Trophoblast cell (in vitro differentiated cells and primary cell): ENCODE measurements around the gene WDR54.

Source experiments
- DNase-seq, 2 donors: peaks; one replicate each; pipeline ENCODE4 v3.0.0-alpha.2; 2016
- H2AFZ ChIP-seq: 2 replicates; pipeline ENCODE4 v1.6.1; 2013; ENCODE audit warnings: low read length, moderate library complexity, mild to moderate bottlenecking; ENCODE audit not compliant: insufficient read depth, poor library complexity
- H2AK5ac ChIP-seq: 2 replicates; pipeline ENCODE4 v1.6.1; 2013; ENCODE audit warnings: mild to moderate bottlenecking, low read length
- H2BK120ac ChIP-seq: 2 replicates; pipeline ENCODE4 v1.6.1; 2013; ENCODE audit warnings: low read length, mild to moderate bottlenecking, moderate library complexity; ENCODE audit not compliant: insufficient read depth, poor library complexity
- H2BK12ac ChIP-seq: 2 replicates; pipeline ENCODE4 v1.6.1; 2013; ENCODE audit warnings: mild to moderate bottlenecking, low read length, moderate library complexity
- H2BK5ac ChIP-seq: 2 replicates; pipeline ENCODE4 v1.6.1; 2013; ENCODE audit warnings: low read length, low read depth, moderate library complexity, mild to moderate bottlenecking; ENCODE audit not compliant: poor library complexity
- H3K14ac ChIP-seq: 2 replicates; pipeline ENCODE4 v1.6.1; 2013; ENCODE audit warnings: mild to moderate bottlenecking, low read length
- H3K18ac ChIP-seq: 2 replicates; pipeline ENCODE4 v1.6.1; 2013; ENCODE audit warnings: mild to moderate bottlenecking, low read length
- H3K23ac ChIP-seq: 2 replicates; pipeline ENCODE4 v1.6.1; 2013; ENCODE audit warnings: low read length
- H3K27ac ChIP-seq: 2 replicates; pipeline ENCODE4 v1.5.1; 2013; ENCODE audit warnings: low read depth, mild to moderate bottlenecking, inconsistent platforms, low read length, moderate library complexity
- H3K27me3 ChIP-seq: 2 replicates; pipeline ENCODE4 v1.6.1; 2013; ENCODE audit warnings: inconsistent platforms, mild to moderate bottlenecking, low read length, moderate library complexity; ENCODE audit not compliant: insufficient read depth
- H3K36me3 ChIP-seq, 2 experiments: 1 replicate in 1 of 2; 2 replicates in 1 of 2; pipeline ENCODE4 v1.6.1; 2013; ENCODE audit warnings: low read length in 2 of 2, mild to moderate bottlenecking in 2 of 2, moderate library complexity in 1 of 2; ENCODE audit not compliant: insufficient read depth in 2 of 2, control insufficient read depth in 1 of 2
- H3K4ac ChIP-seq: 2 replicates; pipeline ENCODE4 v1.6.1; 2013; ENCODE audit warnings: low read depth, mild to moderate bottlenecking, low read length, moderate library complexity
- H3K4me1 ChIP-seq, 2 experiments: 1 replicate in 1 of 2; 2 replicates in 1 of 2; pipeline ENCODE4 v1.6.1; 2013; ENCODE audit warnings: low read length in 2 of 2, mild to moderate bottlenecking in 2 of 2, moderate library complexity in 1 of 2; ENCODE audit not compliant: insufficient read depth in 2 of 2, control insufficient read depth in 1 of 2
- H3K4me2 ChIP-seq: 2 replicates; pipeline ENCODE4 v1.6.1; 2013; ENCODE audit warnings: inconsistent platforms, mild to moderate bottlenecking, low read length, moderate library complexity
- H3K4me3 ChIP-seq: 2 replicates; pipeline ENCODE4 v1.5.1; 2013; ENCODE audit warnings: mild to moderate bottlenecking, low read depth, low read length, inconsistent platforms
- H3K79me1 ChIP-seq: one replicate; pipeline ENCODE4 v1.6.1; 2013; ENCODE audit warnings: low read length
- H3K79me2 ChIP-seq: 2 replicates; pipeline ENCODE4 v1.6.1; 2013; ENCODE audit warnings: low read length, mild to moderate bottlenecking; ENCODE audit not compliant: control insufficient read depth, insufficient read depth, poor library complexity
- H3K9ac ChIP-seq: 2 replicates; pipeline ENCODE4 v1.6.1; 2013; ENCODE audit warnings: mild to moderate bottlenecking, low read length
- H3K9me3 ChIP-seq: 2 replicates; pipeline ENCODE4 v1.6.1; 2013; ENCODE audit warnings: low read depth, mild to moderate bottlenecking, control low read depth, inconsistent platforms, low read length; ENCODE audit not compliant: insufficient read depth
- H4K12ac ChIP-seq: 2 replicates; pipeline ENCODE4 v1.6.1; 2013; ENCODE audit warnings: low read depth, mild to moderate bottlenecking, low read length, moderate library complexity
- H4K8ac ChIP-seq: 2 replicates; pipeline ENCODE4 v1.6.1; 2013; ENCODE audit warnings: low read depth, mild to moderate bottlenecking, low read length, moderate library complexity
- H4K91ac ChIP-seq: one replicate; pipeline ENCODE4 v1.6.1; 2013; ENCODE audit warnings: low read depth, mild to moderate bottlenecking, low read length, moderate library complexity
- WGBS: extraction: QIAGEN DNeasy Blood & Tissue Kit; methylation state at CpG from one replicate; pipeline ENCODE4 v1.1.7; 2013; ENCODE audit warnings: missing lambda C conversion rate; ENCODE audit not compliant: insufficient read length, insufficient coverage; ENCODE audit errors: extremely low coverage; 5-methylcytosine and 5-hydroxymethylcytosine counted together

The WDR54 gene

GRCh38 chr2:74461187-74462053 is 39.9 kb downstream of the WDR54 start:
- peaks cover 19% of the 10 kb centered on the region for H3K79me2 ChIP-seq
- H3K36me3 ChIP-seq = peaks cover 34 to 36% of the 10 kb centered on the region in 2 experiments
- no peak overlapping the region for H3K14ac ChIP-seq
- H4K8ac ChIP-seq = no peak overlapping the region
- no peak overlapping the region for H2BK120ac ChIP-seq
- DNase-seq = no peak
- no peak overlapping the region for H4K12ac ChIP-seq
- no peaks in the 10 kb centered on the region for H3K27me3 ChIP-seq
- no peak overlapping the region for H2AFZ ChIP-seq
- no peak overlapping the region for H3K23ac ChIP-seq
- no peak overlapping the region for H3K4me2 ChIP-seq
- H3K9me3 ChIP-seq = peaks cover 5% of the 10 kb centered on the region
- peaks cover 21% of the 10 kb centered on the region for H3K79me1 ChIP-seq
- peaks cover 6 to 12% of the 10 kb centered on the region in 2 experiments for H3K4me1 ChIP-seq
- no peak overlapping the region for H3K4me3 ChIP-seq
- no peak overlapping the region for H2BK12ac ChIP-seq
- no peak overlapping the region for H3K27ac ChIP-seq
- no peak overlapping the region for H2AK5ac ChIP-seq
- H3K18ac ChIP-seq = no peak overlapping the region
- H4K91ac ChIP-seq = no peak overlapping the region
- WGBS = no CpG with 5 or more reads among the region's 27 CpGs
- H2BK5ac ChIP-seq = no peak overlapping the region
- H3K9ac ChIP-seq = no peak overlapping the region
- H3K4ac ChIP-seq = no peak overlapping the region

- H4K91ac ChIP-seq = no peak overlapping the region
- H3K79me2 ChIP-seq = peaks cover 19% of the 10 kb centered on the region
- H2AK5ac ChIP-seq = no peak overlapping the region
- peaks cover 5% of the 10 kb centered on the region for H3K9me3 ChIP-seq
- H2BK120ac ChIP-seq = no peak overlapping the region
- H3K27ac ChIP-seq = no peak overlapping the region
- DNase-seq = no peak
- peaks cover 19% of the 10 kb centered on the region for H3K79me1 ChIP-seq
- H3K27me3 ChIP-seq = no peaks in the 10 kb centered on the region
- H3K18ac ChIP-seq = no peak overlapping the region
- H3K9ac ChIP-seq = no peak overlapping the region
- H3K4me2 ChIP-seq = no peak overlapping the region
- H3K4me3 ChIP-seq = no peak overlapping the region
- H2BK5ac ChIP-seq = no peak overlapping the region
- H3K14ac ChIP-seq = no peak overlapping the region
- no peak overlapping the region for H4K12ac ChIP-seq
- H3K4ac ChIP-seq = no peak overlapping the region
- WGBS = no CpG with 5 or more reads among the region's 20 CpGs
- peaks cover 6 to 12% of the 10 kb centered on the region in 2 experiments for H3K4me1 ChIP-seq
- H4K8ac ChIP-seq = no peak overlapping the region
- H3K23ac ChIP-seq = no peak overlapping the region
- H2BK12ac ChIP-seq = no peak overlapping the region
- H3K36me3 ChIP-seq = peaks cover 34 to 36% of the 10 kb centered on the region in 2 experiments
- no peak overlapping the region for H2AFZ ChIP-seq
Measured at GRCh38 chr2:74462054-74462785, 40.7 kb downstream of the WDR54 start.

DNA sequence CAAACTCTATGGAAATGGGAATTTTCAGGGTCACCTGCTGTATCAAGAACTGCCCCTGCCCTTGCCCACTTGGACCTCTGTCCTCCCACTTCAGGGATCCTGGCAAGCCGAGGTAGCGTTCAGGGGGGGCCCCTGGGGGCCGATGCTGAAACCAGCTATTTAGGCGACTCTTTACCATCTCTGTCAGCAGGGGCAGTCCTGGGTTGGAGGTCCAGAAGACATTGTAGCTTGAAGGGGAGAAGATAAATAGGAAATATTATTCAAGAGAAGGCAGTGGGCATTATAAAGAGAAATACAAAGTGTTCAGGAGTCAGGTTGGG is 41.2 kb downstream of the WDR54 start:
- H3K23ac ChIP-seq = no peak overlapping the region
- no peak overlapping the region for H4K8ac ChIP-seq
- no peak overlapping the region for H3K27ac ChIP-seq
- no peak overlapping the region for H3K4me2 ChIP-seq
- no peak overlapping the region for H2AFZ ChIP-seq
- no peak overlapping the region for H2BK120ac ChIP-seq
- peaks cover 34 to 36% of the 10 kb centered on the region in 2 experiments for H3K36me3 ChIP-seq
- no peak overlapping the region for H2BK5ac ChIP-seq
- peaks cover 15% of the 10 kb centered on the region for H3K79me1 ChIP-seq
- WGBS = no CpG with 5 or more reads among the region's 4 CpGs
- no peak overlapping the region for H2BK12ac ChIP-seq
- peaks cover 5% of the 10 kb centered on the region for H3K9me3 ChIP-seq
- no peak overlapping the region for H3K4me3 ChIP-seq
- H3K18ac ChIP-seq = no peak overlapping the region
- no peak for DNase-seq
- peaks cover 6 to 12% of the 10 kb centered on the region in 2 experiments for H3K4me1 ChIP-seq
- no peak overlapping the region for H2AK5ac ChIP-seq
- no peak overlapping the region for H3K14ac ChIP-seq
- peaks cover 17% of the 10 kb centered on the region for H3K79me2 ChIP-seq
- H4K12ac ChIP-seq = no peak overlapping the region
- no peaks in the 10 kb centered on the region for H3K27me3 ChIP-seq
- H3K9ac ChIP-seq = no peak overlapping the region
- H3K4ac ChIP-seq = no peak overlapping the region
- no peak overlapping the region for H4K91ac ChIP-seq

- Histone ChIP-seq H3K4me2 (peak overlapping the region; percentile 96), H3K9me3 (peaks cover 5% of the 10 kb centered on the region), H2BK120ac (peak overlapping the region; percentile 29), H4K8ac (peak overlapping the region; percentile 68), H3K14ac (peak overlapping the region; percentile 95), H2BK5ac (peak overlapping the region; percentile 34), H3K27ac (no peak overlapping the region), H3K79me2 (peaks cover 9% of the 10 kb centered on the region), H3K4ac (peak overlapping the region; percentile 96), H3K18ac (peak overlapping the region; percentile 60), H4K12ac (peak overlapping the region; percentile 49), H2BK12ac (peak overlapping the region; percentile 7), H2AK5ac (peak overlapping the region; percentile 93), H4K91ac (peak overlapping the region; percentile 59), H3K23ac (peak overlapping the region; percentile 46), H3K36me3 (peaks cover 34% of the 10 kb centered on the region in 2 experiments), H3K9ac (peak overlapping the region; percentile 94), H3K4me1 (peaks cover 4 to 8% of the 10 kb centered on the region in 2 experiments), H2AFZ (peak overlapping the region; percentile 55), H3K27me3 (no peaks in the 10 kb centered on the region), H3K4me3 (peak overlapping the region; percentile 99), H3K79me1 (peaks cover 8% of the 10 kb centered on the region)
- no peak for DNase-seq
- WGBS = no CpG with 5 or more reads among the region's 13 CpGs
Measured at GRCh38 chr2:74464406-74464805, 42.9 kb downstream of the WDR54 start.
